Ovary (tissue), 9 donors: Measurements from ENCODE around the gene DRD4. TPM values are rescaled to one million over a fixed set of nuclear protein-coding genes. Genes with fewer than 3 reads are reported as not detected.

Source experiments
- DNase-seq, 5 donors: peaks; one replicate each; pipeline ENCODE4 v3.0.0-alpha.2; 2019 to 2020
- H3K27ac ChIP-seq, 2 donors: fragments of 200-600 bp; one replicate each; pipeline versions ENCODE4 v1.5.1 to v1.8.0; 2019 to 2022
- H3K27me3 ChIP-seq: fragments of 200-600 bp; one replicate; pipeline ENCODE4 v1.8.0; 2022
- H3K36me3 ChIP-seq: fragments of 200-600 bp; sonication (generic); one replicate; pipeline ENCODE4 v1.5.1; 2019
- H3K4me1 ChIP-seq: one replicate; pipeline ENCODE4 v1.8.1; 2013; ENCODE audit warnings: mild to moderate bottlenecking, moderate library complexity; ENCODE audit not compliant: insufficient read depth
- H3K4me3 ChIP-seq: fragments of 200-600 bp; sonication (generic); one replicate; pipeline ENCODE4 v1.5.1; 2017
- H3K9me3 ChIP-seq, 2 donors: fragments of 200-600 bp in 1 of 2; sonication (generic) in 1 of 2; one replicate each; pipeline versions ENCODE4 v1.5.1 to v1.8.1; 2013 to 2019; ENCODE audit warnings: mild to moderate bottlenecking in 1 of 2, moderate library complexity in 1 of 2
- EP300 ChIP-seq: sonication (generic); formaldehyde crosslinking; IDR thresholded peaks from one replicate; pipeline ENCODE4 v1.6.1; 2017; ENCODE audit warnings: antibody characterized with exemption
- POLR2A ChIP-seq: fragments of 450-650 bp; IDR thresholded peaks from one replicate; pipeline ENCODE4 v1.6.1; 2017; ENCODE audit warnings: antibody characterized with exemption, mild to moderate bottlenecking, moderate library complexity
- WGBS, 3 donors: extraction: QIAGEN DNeasy Blood & Tissue Kit in 1 of 3; methylation state at CpG; one replicate each; pipeline versions ENCODE4 v1.1.5 to v1.1.7; 2013 to 2017; 5-methylcytosine and 5-hydroxymethylcytosine counted together
- intact Hi-C, 4 donors: fragments of 100-400 bp; cut with DNase I; formaldehyde crosslinking; loops; one replicate each; pipeline versions ENCODE4 v1.11.0 to v1.15.1; 2022 to 2023
- polyA plus RNA-seq, 2 donors: library from polyadenylated mRNA; stranded (reverse); fragments of 200-250 nt in 1 of 2; fragments of 350-450 nt in 1 of 2; fragmentation: Illumina TruSeq in 1 of 2; extraction: RNeasy Lipid Tissue Mini Kit (QIAGEN cat#74804) in 1 of 2; gene quantifications; one replicate each; pipeline ENCODE4 v1.2.3, GENCODE V29; 2013 to 2014
- total RNA-seq, 7 donors: library from RNA; depleted of rRNA in 2 of 7; stranded (reverse); fragments of >200 nt in 2 of 7; fragmentation: NEBNext Ultra II Directional in 3 of 7; extraction: Animal tissue kit (Norgen Biotek cat#: 25700) in 3 of 7; gene quantifications; one replicate each; pipeline versions ENCODE4 v1.1.0 to v1.2.4, GENCODE V29; 2016 to 2023
- TF ChIP-seq, protein P1 (sequence below), 3 donors: fragments of 450-650 bp in 2 of 3; fragments of 200-600 bp in 1 of 3; IDR thresholded peaks; one replicate each; pipeline versions ENCODE4 v1.5.1 to v1.8.0; 2016 to 2022; ENCODE audit warnings: antibody characterized with exemption in 3 of 3, mild to moderate bottlenecking in 1 of 3
- donor health status: DM: no; HTN: no; CAD: no; lungs with moderate emphysema.
- donor health status: DM: no; HTN: no; CAD: no.
- donor health status: Bipolar disorder and iron deficiency.
- donor health status: DM: yes; HTN: yes; CAD: no.
- donor health status: DM: no; HTN: no; CAD: no.
- donor health status: DM: yes; HTN: yes; CAD: no.

DRD4 gene
- total and polyA plus RNA-seq, 9 donors: 0.57 to 3.3 (median 1.6) TPM; not detected in 1

GRCh38 chr11:662689-663274 lies 25.7 kb downstream of the DRD4 start:
- Histone ChIP-seq H3K4me3 (no peak overlapping the region), H3K27me3 (no peaks in the 10 kb centered on the region), H3K4me1 (peaks cover 6% of the 10 kb centered on the region), H3K9me3 (no peaks in the 10 kb centered on the region), H3K36me3 (no peaks in the 10 kb centered on the region), H3K27ac (no peak overlapping the region)
- DNase-seq: peak; percentile 68 to 87 (median 81)
- WGBS, 3 donors: 37 to 50% (median 40%) methylated on average over 15 of the region's 15 CpGs
- TF ChIP-seq EP300 (no peak), POLR2A (peak; percentile 12)
- TF ChIP-seq, protein P1, sequence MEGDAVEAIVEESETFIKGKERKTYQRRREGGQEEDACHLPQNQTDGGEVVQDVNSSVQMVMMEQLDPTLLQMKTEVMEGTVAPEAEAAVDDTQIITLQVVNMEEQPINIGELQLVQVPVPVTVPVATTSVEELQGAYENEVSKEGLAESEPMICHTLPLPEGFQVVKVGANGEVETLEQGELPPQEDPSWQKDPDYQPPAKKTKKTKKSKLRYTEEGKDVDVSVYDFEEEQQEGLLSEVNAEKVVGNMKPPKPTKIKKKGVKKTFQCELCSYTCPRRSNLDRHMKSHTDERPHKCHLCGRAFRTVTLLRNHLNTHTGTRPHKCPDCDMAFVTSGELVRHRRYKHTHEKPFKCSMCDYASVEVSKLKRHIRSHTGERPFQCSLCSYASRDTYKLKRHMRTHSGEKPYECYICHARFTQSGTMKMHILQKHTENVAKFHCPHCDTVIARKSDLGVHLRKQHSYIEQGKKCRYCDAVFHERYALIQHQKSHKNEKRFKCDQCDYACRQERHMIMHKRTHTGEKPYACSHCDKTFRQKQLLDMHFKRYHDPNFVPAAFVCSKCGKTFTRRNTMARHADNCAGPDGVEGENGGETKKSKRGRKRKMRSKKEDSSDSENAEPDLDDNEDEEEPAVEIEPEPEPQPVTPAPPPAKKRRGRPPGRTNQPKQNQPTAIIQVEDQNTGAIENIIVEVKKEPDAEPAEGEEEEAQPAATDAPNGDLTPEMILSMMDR (IDR thresholded peaks at IDR 0.05): peak; percentile 55 to 67 (median 67)
- intact Hi-C loops: loop anchor here in 2 of 4 donors (5.0 kb wide), 1 partner anchor 65 kb away; no protein-coding TSS in a partner anchor

DNA sequence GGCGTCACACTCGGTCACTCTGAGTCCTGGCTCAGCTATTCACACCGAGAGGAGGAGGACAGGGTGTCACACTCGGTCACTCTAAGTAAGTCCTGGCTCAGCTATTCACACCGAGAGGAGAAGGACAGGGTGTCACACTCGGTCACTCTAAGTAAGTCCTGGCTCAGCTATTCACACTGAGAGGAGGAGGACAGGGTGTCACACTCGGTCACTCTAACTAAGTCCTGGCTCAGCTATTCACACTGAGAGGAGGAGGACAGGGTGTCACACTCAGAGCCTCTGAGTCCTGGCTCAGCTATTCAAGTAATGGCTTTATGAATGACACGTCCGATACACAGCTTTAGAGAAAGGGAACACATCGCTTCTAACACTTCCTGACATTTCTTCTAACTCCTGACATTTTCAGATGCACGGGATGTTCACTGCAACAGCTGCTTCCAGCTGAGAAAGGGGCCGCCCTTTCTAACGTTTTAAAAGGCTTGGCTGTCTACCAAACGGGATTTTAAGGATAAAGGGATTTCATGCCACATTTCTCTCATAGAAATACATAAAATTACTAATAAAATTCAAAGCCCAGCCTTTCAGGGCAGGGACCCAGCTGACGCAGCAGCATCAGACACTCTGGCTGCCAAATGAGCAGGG lies 28.1 kb downstream of the DRD4 start:
- no peak overlapping the region for H3K27ac ChIP-seq
- H3K9me3 ChIP-seq: no peaks in the 10 kb centered on the region
- no peaks in the 10 kb centered on the region for H3K27me3 ChIP-seq
- peaks cover 6% of the 10 kb centered on the region for H3K4me1 ChIP-seq
- no peak overlapping the region for H3K4me3 ChIP-seq
- TF ChIP-seq EP300: no peak
- H3K36me3 ChIP-seq: no peaks in the 10 kb centered on the region
- DNase-seq: peak in 1 of 5 donors; percentile 25
- intact Hi-C loops: no loop called here
- WGBS, 3 donors: 18 to 32% (median 31%) methylated on average over 11 to 15 of the region's 15 CpGs

GRCh38 chr11:665704-666281 lies 28.7 kb downstream of the DRD4 start:
- Histone ChIP-seq H3K4me1 (peaks cover 6% of the 10 kb centered on the region), H3K27me3 (no peaks in the 10 kb centered on the region), H3K4me3 (no peak overlapping the region), H3K27ac (no peak overlapping the region), H3K36me3 (no peaks in the 10 kb centered on the region), H3K9me3 (no peaks in the 10 kb centered on the region)
- DNase-seq: peak in 3 of 5 donors; percentile 29 to 53 (median 48)
- TF ChIP-seq, protein P1 (IDR thresholded peaks at IDR 0.05): no peak
- no peak for TF ChIP-seq POLR2A
- intact Hi-C loops: no loop called here
- WGBS, 3 donors: 25 to 36% (median 26%) methylated on average over 11 of the region's 11 CpGs

GRCh38 chr11:673866-674265 lies 36.8 kb downstream of the DRD4 start:
- H3K27ac ChIP-seq: no peak overlapping the region
- H3K36me3 ChIP-seq: no peaks in the 10 kb centered on the region
- no peaks in the 10 kb centered on the region for H3K27me3 ChIP-seq
- intact Hi-C loops: loop anchor here in 1 of 4 donors (10.0 kb wide), 1 partner anchor 59 kb away; the partner anchor contains the start of gene IRF7
- WGBS, 3 donors: 87 to 93% (median 93%) methylated on average over 8 of the region's 8 CpGs
- no peaks in the 10 kb centered on the region for H3K9me3 ChIP-seq
- TF ChIP-seq EP300: no peak
- TF ChIP-seq, protein P1 (IDR thresholded peaks at IDR 0.05): no peak
- TF ChIP-seq POLR2A: no peak
- H3K4me1 ChIP-seq: no peaks in the 10 kb centered on the region
- H3K4me3 ChIP-seq: no peak overlapping the region
- no peak for DNase-seq

DNA sequence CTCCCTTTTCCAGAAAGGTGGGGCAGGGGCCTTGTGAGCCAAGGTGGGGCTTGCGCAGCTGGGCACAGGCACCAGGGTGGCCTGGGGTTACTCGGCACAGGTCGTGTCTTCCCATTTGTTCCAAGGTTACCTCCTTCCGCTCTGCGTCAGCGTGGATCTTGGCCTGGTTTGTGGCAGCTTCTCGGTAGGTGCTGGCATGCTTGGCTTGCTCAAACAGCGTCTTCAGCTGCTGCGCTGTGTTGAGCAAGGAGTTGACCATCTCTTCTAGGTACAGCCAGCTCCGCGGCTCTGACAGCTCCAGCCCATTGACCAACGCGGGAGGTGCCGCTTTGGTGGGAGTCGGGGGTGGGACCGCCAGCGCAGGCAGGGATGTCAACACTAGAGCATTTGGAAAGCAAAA lies 37.3 kb downstream of the DRD4 start:
- no peak for DNase-seq
- H3K4me3 ChIP-seq: no peak overlapping the region
- no peaks in the 10 kb centered on the region for H3K4me1 ChIP-seq
- 85 to 89% (median 86%) methylated on average over 17 of the region's 17 CpGs for WGBS, 3 donors
- H3K27ac ChIP-seq: no peak overlapping the region
- TF ChIP-seq EP300 (no peak), POLR2A (no peak)
- no peaks in the 10 kb centered on the region for H3K9me3 ChIP-seq
- intact Hi-C loops: loop anchor here in 1 of 4 donors (10.0 kb wide), 1 partner anchor 60 kb away; the partner anchor contains the start of gene IRF7
- no peaks in the 10 kb centered on the region for H3K27me3 ChIP-seq
- no peaks in the 10 kb centered on the region for H3K36me3 ChIP-seq
